Stimulated activated CD4-positive, alpha-beta T cell treated with anti-CD3 and anti-CD28 coated beads, Interleukin-15, amount 100 ng/mL, for 24 hours (primary cell): ENCODE data around the gene KCNMA1.

Experiments used
- DNase-seq: peaks from one replicate; pipeline ENCODE4 v3.0.0-alpha.2; 2020

Gene KCNMA1

GRCh38 chr10:77553311-77553710 is 84.3 kb downstream of the KCNMA1 start:
- DNase-seq: no peak

- DNase-seq: no peak
Measured at GRCh38 chr10:77552252-77552651, 85.4 kb downstream of the KCNMA1 start.

- no peak for DNase-seq
Measured at GRCh38 chr10:77550378-77550777, 87.2 kb downstream of the KCNMA1 start.

DNA sequence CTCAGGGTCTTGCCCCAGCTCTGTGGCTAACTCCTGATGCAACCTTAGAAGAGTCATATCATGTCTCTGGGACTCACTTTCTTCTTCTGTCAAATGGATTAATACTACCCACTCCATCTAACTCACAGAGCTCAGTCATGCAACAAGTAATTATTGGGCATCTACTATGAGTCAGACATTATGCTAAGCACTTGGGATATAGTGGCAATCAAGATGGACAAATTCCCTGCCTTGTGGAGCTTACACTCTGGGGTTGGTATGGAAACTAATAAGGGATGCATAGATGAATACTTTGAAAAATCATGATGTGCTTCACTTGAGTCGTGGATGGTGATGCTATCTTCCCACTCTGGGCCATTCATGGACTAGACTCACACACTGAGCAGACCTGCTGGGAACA is 88.9 kb downstream of the KCNMA1 start:
- no peak for DNase-seq

GRCh38 chr10:77548157-77548556 is 89.5 kb downstream of the KCNMA1 start:
- DNase-seq: no peak

DNA sequence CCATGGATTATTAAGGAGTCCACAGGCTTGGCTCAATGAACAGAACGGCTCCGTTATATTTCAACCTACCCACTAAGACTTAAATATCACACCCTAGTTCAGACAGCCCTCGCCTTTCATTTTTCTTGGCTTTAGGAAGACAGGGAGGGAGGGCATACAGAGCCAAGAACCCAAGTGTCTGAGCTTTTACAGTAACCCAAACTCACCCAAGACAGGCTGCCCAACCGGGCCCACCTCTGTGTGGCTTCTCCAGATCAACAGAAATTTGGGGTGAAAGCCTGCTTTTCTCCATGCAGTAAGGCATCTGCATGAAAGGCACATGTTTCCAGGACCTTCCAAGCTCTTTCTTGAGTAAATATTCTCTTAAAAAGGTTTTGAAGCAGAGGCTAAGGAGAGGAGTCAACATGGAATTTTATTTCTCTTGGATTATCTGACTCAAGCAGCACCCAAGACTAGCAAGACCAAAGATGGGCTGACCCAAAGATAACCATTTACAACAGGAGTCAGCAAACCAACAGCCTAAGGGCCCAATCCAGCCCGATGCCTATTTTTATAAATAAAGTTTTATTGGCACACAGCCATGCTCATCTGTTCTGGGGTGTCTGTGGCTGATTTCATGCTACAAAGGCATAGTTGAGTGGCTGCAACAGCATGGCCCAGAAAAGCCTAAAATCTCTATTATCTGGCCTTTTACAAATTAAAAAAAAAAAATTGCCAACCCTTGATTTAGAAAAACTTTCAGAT is 90.1 kb downstream of the KCNMA1 start:
- no peak for DNase-seq

DNA sequence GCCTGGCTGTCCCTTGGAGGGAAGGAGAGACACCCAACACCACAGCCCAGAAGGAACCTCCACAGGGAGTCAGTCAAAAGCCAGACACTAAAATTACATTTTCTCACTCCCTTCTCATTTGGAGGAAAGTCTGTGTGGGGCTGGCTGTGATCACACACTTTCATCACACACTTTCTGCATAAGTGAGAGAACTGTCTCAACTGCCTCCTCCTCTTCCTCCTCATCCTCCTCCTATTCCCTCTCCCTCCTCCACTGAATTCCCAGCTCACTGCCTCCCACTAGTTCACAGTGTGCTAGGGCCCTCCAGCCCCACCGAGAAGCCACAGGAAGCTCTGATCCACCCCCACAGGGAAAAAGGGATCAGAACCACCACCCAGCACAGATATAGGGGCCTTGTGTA is 91.6 kb downstream of the KCNMA1 start:
- DNase-seq: no peak

DNA sequence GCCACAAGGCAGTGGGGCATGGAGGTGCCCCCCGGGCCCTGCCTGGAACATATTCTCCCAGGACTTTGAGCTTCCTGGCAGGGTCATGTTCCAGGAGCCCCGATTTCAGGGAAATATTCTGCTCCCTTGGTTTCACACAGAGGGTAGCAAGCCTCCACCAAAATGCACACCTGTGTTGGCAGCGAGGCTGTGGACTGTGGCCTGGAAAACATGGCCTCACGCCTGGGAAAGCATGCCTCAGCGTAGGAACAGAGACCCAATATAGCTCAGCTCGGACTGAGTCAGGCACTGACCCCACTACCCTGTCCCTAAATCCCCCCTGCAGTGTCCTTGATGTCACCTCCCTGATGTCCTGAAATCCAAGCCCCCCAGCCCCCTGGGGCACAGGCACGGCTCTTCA is 92.0 kb downstream of the KCNMA1 start:
- no peak for DNase-seq

DNA sequence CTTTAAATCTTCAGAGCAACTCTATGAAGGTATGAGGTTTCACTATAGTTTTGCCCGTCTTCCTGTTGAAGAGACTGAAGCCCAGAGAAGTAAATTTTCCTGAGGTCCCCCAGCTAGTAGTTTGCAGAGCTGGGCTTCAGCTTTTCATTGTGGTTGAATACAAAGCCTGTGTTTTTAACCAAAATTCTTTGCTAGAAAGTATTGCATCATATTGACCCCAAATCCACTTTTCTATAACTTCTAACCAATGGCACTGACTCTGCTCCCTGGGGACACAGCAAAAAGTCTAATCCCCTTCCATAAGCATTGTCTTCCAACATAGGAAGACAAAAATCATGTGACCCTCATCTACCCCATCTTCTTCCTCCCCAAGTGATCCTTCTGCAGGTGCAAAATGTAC is 93.0 kb downstream of the KCNMA1 start:
- DNase-seq: no peak

- no peak for DNase-seq
Measured at GRCh38 chr10:77542710-77543259, 94.8 kb downstream of the KCNMA1 start.

GRCh38 chr10:77541944-77542343 is 95.7 kb downstream of the KCNMA1 start:
- DNase-seq: no peak

DNA sequence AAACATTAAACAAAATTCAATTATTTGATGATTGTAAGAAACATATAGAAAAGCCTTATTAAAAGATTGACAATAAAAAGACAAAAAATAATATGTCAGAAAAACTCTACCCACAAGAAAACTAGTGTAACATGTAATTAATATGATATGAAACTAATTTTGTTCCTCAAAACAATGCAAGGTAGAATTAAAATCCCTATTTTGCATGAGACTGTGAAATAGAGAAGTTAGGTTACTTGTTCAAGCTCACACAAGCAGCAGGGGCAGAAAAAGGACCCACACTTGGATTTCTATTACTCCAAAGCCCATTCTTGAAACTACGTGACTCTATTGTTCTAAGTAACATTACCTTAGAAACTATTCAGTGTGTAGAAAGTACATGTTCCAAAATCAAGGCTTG is 96.4 kb downstream of the KCNMA1 start:
- no peak for DNase-seq

GRCh38 chr10:77539147-77539935 is 98.3 kb downstream of the KCNMA1 start:
- no peak for DNase-seq

- no peak for DNase-seq
Measured at GRCh38 chr10:77537720-77538373, 99.8 kb downstream of the KCNMA1 start.

GRCh38 chr10:77537071-77537470 is 100.5 kb downstream of the KCNMA1 start:
- no peak for DNase-seq

DNA sequence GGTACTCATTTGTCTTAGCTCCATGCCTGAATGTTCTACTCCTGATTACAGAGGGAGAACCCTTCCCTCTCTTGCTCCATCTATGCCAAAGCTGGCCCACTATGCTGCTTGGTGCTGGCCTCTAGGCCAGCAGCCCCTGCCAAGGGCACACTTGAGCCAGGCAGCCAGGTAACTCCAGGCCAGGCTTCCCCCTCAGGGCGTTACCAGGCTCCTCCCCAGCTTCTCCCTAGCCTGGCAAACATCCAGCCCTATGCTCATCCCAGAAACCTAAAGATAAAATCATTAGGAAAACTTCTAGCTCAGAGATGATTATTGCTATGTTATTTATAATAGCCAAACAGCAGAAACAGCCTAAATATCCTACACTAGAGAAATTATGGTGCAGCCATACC is 103.7 kb downstream of the KCNMA1 start:
- no peak for DNase-seq

GRCh38 chr10:77533146-77533886 is 104.3 kb downstream of the KCNMA1 start:
- no peak for DNase-seq

DNA sequence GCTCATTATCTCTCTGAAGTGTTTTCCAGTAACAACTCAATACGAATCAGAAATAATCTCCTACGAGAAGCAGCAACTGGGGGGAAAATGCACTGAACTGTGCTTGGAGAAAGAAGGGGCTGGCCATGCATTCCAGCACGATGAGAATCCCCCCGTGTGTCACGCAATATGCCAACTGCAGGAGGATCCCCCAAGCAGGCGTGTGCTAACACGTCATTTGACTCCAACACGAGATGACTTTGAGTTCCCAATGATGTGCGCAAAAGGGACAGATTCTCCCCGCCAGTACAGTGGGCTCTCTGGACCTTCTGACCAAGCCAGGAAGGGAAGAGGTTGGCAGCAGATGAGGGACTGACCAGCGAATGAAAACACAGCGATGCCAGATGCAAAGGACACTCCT is 105.5 kb downstream of the KCNMA1 start:
- no peak for DNase-seq

- DNase-seq: no peak
Measured at GRCh38 chr10:77531441-77532001, 106.1 kb downstream of the KCNMA1 start.

- no peak for DNase-seq
Measured at GRCh38 chr10:77530011-77530410, 107.6 kb downstream of the KCNMA1 start.

DNA sequence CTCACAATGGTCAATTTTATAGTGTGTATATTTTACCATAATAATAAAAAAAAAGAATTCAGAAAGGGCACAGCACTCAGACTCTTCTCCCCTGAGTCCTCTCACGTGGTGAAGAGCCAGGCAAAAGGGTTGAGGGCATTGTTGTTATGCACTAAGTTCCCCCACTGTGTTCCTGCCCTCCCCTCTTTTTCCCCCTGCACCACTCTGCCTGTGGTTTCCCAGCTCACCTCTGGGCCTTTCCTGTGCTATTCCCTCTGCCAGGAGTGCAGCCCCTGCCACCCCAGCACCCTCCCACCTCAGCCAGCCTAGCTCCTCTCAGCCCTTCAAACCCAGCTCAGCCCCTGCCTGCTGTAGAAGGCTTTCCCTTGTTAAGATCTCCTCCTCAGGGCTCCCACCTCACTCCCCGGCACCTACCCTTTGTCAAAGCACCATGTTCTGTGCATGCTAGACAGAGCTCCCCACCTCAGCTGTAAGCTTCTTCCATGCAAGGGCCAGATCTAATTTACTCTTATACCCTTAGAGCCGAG is 108.5 kb downstream of the KCNMA1 start:
- DNase-seq: no peak

DNA sequence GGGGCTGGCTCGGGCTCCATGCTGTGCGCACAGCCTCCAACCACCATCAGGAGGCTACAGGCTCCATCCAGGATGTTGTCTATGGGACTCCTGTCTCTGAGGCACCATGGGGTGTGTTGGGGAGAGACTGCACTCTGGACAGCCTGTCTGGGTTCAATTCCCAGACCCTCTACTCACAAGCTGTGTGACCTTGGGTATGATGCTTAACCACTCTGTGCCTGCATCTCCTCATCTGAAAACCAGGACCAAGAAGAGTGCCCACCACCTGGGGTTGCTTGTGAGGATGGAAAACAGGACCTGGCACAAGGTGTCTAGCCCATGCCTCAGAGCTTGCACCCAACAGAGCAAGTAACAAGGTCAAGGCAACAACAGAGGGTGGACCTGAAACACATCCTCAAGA is 109.8 kb downstream of the KCNMA1 start:
- DNase-seq: no peak
